SKM-1 (cell line): Measurements from ENCODE around the gene DPYD.

Source experiments
- DNase-seq: peaks from one replicate; lab custom pipeline; 2025; ENCODE audit not compliant: unreplicated experiment; lab: John Stamatoyannopoulos, UW

The DPYD gene

GRCh38 chr1:97630948-97631347 is 289.9 kb downstream of the DPYD start:
- DNase-seq: no peak

- DNase-seq: no peak
These were observed 290.6 kb downstream of the DPYD start for GRCh38 chr1:97630281-97630680.

GRCh38 chr1:97623220-97623619 is 297.6 kb downstream of the DPYD start:
- no peak for DNase-seq

- DNase-seq: no peak
These were observed 298.9 kb downstream of the DPYD start for GRCh38 chr1:97621955-97622354.

GRCh38 chr1:97619706-97620105 is 301.1 kb downstream of the DPYD start:
- no peak for DNase-seq

- DNase-seq: no peak
These were observed 310.1 kb downstream of the DPYD start for GRCh38 chr1:97610748-97611147.

GRCh38 chr1:97610102-97610501 is 310.7 kb downstream of the DPYD start:
- no peak for DNase-seq

GRCh38 chr1:97608272-97608671 is 312.6 kb downstream of the DPYD start:
- DNase-seq: no peak

GRCh38 chr1:97603776-97604175 is 317.1 kb downstream of the DPYD start:
- no peak for DNase-seq

GRCh38 chr1:97603218-97603617 is 317.6 kb downstream of the DPYD start:
- no peak for DNase-seq

GRCh38 chr1:97599447-97599846 is 321.4 kb downstream of the DPYD start:
- no peak for DNase-seq

- DNase-seq: no peak
These were observed 327.6 kb downstream of the DPYD start for GRCh38 chr1:97593192-97593591.

- no peak for DNase-seq
These were observed 332.1 kb downstream of the DPYD start for GRCh38 chr1:97588772-97589171.

GRCh38 chr1:97581614-97582051 is 339.2 kb downstream of the DPYD start:
- no peak for DNase-seq

GRCh38 chr1:97577613-97578012 is 343.2 kb downstream of the DPYD start:
- DNase-seq: no peak

GRCh38 chr1:97573553-97573952 is 347.3 kb downstream of the DPYD start:
- no peak for DNase-seq

GRCh38 chr1:97572561-97572960 is 348.3 kb downstream of the DPYD start:
- DNase-seq: no peak

- DNase-seq: no peak
These were observed 349.1 kb downstream of the DPYD start for GRCh38 chr1:97571760-97572159.

GRCh38 chr1:97570691-97571090 is 350.1 kb downstream of the DPYD start:
- DNase-seq: no peak

GRCh38 chr1:97567000-97567749 is 353.7 kb downstream of the DPYD start:
- DNase-seq: no peak

- DNase-seq: no peak
These were observed 354.9 kb downstream of the DPYD start for GRCh38 chr1:97565886-97566285.

- no peak for DNase-seq
These were observed 356.9 kb downstream of the DPYD start for GRCh38 chr1:97563926-97564325.

- no peak for DNase-seq
These were observed 358.8 kb downstream of the DPYD start for GRCh38 chr1:97562081-97562480.
